Panc1 (cell line): Measurements from ENCODE around the gene MPI. TPM values are rescaled to one million over a fixed set of nuclear protein-coding genes. Genes with fewer than 3 reads are reported as not detected.
"Not testable (repeated sequence)": the region's sequence is repeated elsewhere in the genome, so short reads cannot be mapped to it uniquely, and the experiment has no call there.

Source experiments
- ATAC-seq: fragments of 200-7000 bp; cut with Tn5 transposase; 2 replicates; pipeline ENCODE4 v1.9.1; 2020; ENCODE audit warnings: mild to moderate bottlenecking, moderate library complexity
- BruUV-seq: library from RNA; stranded (reverse); fragments of 400-500 nt; replicated peaks from 2 replicates; lab custom pipeline; 2021; lab: Mats Ljungman, UMichigan
- CTCF ChIA-PET: fragments of 300-600 bp; sonication (Branson Sonifier 250); formaldehyde crosslinking; loops from one replicate; lab custom pipeline; 2022; ENCODE audit warnings: antibody characterized with exemption; lab: Charles Lee
- POLR2A ChIA-PET: fragments of 300-600 bp; sonication (Branson Sonifier 250); formaldehyde crosslinking; loops from one replicate; lab custom pipeline; 2022; ENCODE audit warnings: antibody characterized with exemption; lab: Charles Lee
- DNase-seq: peaks from one replicate; pipeline ENCODE4 v3.0.0-alpha.2; 2010; ENCODE audit warnings: low read depth, low spot score
- H3K27ac ChIP-seq: 2 replicates; pipeline ENCODE4 v1.5.1; 2011; ENCODE audit warnings: mild to moderate bottlenecking, low read length, inconsistent platforms
- H3K27me3 ChIP-seq: fragments of 200-500 bp; sonication (Bioruptor generic); 2 replicates; pipeline ENCODE4 v1.6.0; 2014; ENCODE audit warnings: low read length, inconsistent platforms; ENCODE audit not compliant: control insufficient read depth, insufficient read depth
- H3K36me3 ChIP-seq: fragments of 200-500 bp; sonication (Bioruptor generic); 2 replicates; pipeline ENCODE4 v1.5.1; 2014; ENCODE audit warnings: inconsistent platforms, mild to moderate bottlenecking, low read length, moderate library complexity; ENCODE audit not compliant: control insufficient read depth, insufficient read depth
- H3K4me1 ChIP-seq: 2 replicates; pipeline ENCODE4 v1.5.1; 2011; ENCODE audit warnings: inconsistent platforms, mild to moderate bottlenecking, low read length, moderate library complexity; ENCODE audit not compliant: control insufficient read depth, insufficient read depth
- H3K4me3 ChIP-seq, 2 experiments: 2 replicates each; pipeline ENCODE4 v1.5.1; 2011 to 2012; ENCODE audit warnings: low read depth in 2 of 2, low read length in 2 of 2, mild to moderate bottlenecking in 2 of 2, inconsistent platforms in 1 of 2, moderate library complexity in 1 of 2
- H3K9me3 ChIP-seq: fragments of 200-500 bp; sonication (Bioruptor generic); 2 replicates; pipeline ENCODE4 v1.5.1; 2014; ENCODE audit warnings: low read depth, mild to moderate bottlenecking, inconsistent platforms, low read length, moderate library complexity; ENCODE audit not compliant: control insufficient read depth, insufficient read depth
- CTCF ChIP-seq: fragments of 450-650 bp; IDR thresholded peaks from 2 replicates; pipeline ENCODE4 v1.5.1; 2017; ENCODE audit warnings: mild to moderate bottlenecking
- POLR2AphosphoS5 ChIP-seq: IDR thresholded peaks from 2 replicates; pipeline ENCODE4 v1.6.1; 2012; ENCODE audit warnings: mild to moderate bottlenecking, low read depth, low read length, moderate library complexity
- SIN3A ChIP-seq: IDR thresholded peaks from 2 replicates; pipeline ENCODE4 v1.6.1; 2012; ENCODE audit warnings: low read depth, mild to moderate bottlenecking, low read length, moderate library complexity, borderline replicate concordance; ENCODE audit not compliant: insufficient read depth
- TCF7L2 ChIP-seq: IDR thresholded peaks from 2 replicates; pipeline ENCODE4 v1.6.1; 2011; ENCODE audit warnings: mild to moderate bottlenecking, low read depth, low read length, inconsistent platforms
- in situ Hi-C: cut with HindIII; loops from 2 replicates; pipeline ENCODE4 v1.10.0; 2016; ENCODE audit warnings: low sequenced_read_pairs, low pct_unique_long_range_greater_than_20kb
- intact Hi-C: fragments of 100-400 bp; cut with micrococcal nuclease; formaldehyde crosslinking; loops from one replicate; pipeline ENCODE4 v1.10.0; 2022; ENCODE audit not compliant: unreplicated experiment
- total RNA-seq: library from RNA; stranded (reverse); gene quantifications from one replicate; pipeline ENCODE4 v1.2.1, GENCODE V29; 2021; ENCODE audit not compliant: unreplicated experiment
- TF ChIP-seq, protein P1 (sequence below), 2 experiments: IDR thresholded peaks; 2 replicates each; pipeline ENCODE4 v1.6.1; 2011 to 2012; ENCODE audit warnings: low read depth in 2 of 2, control low read depth in 1 of 2, low read length in 1 of 2, mild to moderate bottlenecking in 1 of 2, moderate library complexity in 1 of 2; ENCODE audit not compliant: insufficient read depth in 1 of 2

Gene MPI
- total RNA-seq, 1 experiment from 2014 or later, result 45.8 TPM

GRCh38 chr15:74928771-74929198, 38.9 kb downstream of the MPI start:
- DNase-seq (no peak), ATAC-seq (no peak)
- in situ Hi-C loops, result no loop called here
- ChIA-PET POLR2A (no interaction called here), CTCF (no interaction called here)
- Histone ChIP-seq H3K4me3 (no peak overlapping the region), H3K36me3 (peaks cover 26% of the 10 kb centered on the region), H3K27me3 (no peaks in the 10 kb centered on the region), H3K4me1 (no peaks in the 10 kb centered on the region), H3K9me3 (no peaks in the 10 kb centered on the region), H3K27ac (no peak overlapping the region)
- intact Hi-C loops, result no loop called here
- BruUV-seq, result TSS peak; percentile 48
- TF ChIP-seq TCF7L2 (no peak), SIN3A (no peak), POLR2AphosphoS5 (no peak), CTCF (no peak)
- TF ChIP-seq, protein P1, sequence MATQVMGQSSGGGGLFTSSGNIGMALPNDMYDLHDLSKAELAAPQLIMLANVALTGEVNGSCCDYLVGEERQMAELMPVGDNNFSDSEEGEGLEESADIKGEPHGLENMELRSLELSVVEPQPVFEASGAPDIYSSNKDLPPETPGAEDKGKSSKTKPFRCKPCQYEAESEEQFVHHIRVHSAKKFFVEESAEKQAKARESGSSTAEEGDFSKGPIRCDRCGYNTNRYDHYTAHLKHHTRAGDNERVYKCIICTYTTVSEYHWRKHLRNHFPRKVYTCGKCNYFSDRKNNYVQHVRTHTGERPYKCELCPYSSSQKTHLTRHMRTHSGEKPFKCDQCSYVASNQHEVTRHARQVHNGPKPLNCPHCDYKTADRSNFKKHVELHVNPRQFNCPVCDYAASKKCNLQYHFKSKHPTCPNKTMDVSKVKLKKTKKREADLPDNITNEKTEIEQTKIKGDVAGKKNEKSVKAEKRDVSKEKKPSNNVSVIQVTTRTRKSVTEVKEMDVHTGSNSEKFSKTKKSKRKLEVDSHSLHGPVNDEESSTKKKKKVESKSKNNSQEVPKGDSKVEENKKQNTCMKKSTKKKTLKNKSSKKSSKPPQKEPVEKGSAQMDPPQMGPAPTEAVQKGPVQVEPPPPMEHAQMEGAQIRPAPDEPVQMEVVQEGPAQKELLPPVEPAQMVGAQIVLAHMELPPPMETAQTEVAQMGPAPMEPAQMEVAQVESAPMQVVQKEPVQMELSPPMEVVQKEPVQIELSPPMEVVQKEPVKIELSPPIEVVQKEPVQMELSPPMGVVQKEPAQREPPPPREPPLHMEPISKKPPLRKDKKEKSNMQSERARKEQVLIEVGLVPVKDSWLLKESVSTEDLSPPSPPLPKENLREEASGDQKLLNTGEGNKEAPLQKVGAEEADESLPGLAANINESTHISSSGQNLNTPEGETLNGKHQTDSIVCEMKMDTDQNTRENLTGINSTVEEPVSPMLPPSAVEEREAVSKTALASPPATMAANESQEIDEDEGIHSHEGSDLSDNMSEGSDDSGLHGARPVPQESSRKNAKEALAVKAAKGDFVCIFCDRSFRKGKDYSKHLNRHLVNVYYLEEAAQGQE (IDR thresholded peaks at IDR 0.05; ENCODE audit: insufficient read depth in 1 of 2, low read depth in 2 of 2, low read length in 1 of 2), result no peak

GRCh38 chr15:74933573-74933972, 43.7 kb downstream of the MPI start:
- no TSS peak for BruUV-seq
- Histone ChIP-seq H3K4me3 (no peak overlapping the region), H3K27me3 (no peaks in the 10 kb centered on the region), H3K9me3 (no peaks in the 10 kb centered on the region), H3K27ac (no peak overlapping the region), H3K4me1 (peaks cover 8% of the 10 kb centered on the region; the same call in 1 of the 2 replicates), H3K36me3 (peaks cover 11% of the 10 kb centered on the region)
- in situ Hi-C loops, result no loop called here
- TF ChIP-seq CTCF, result no peak
- TF ChIP-seq POLR2AphosphoS5, result no peak
- TF ChIP-seq, protein P1 (IDR thresholded peaks at IDR 0.05; ENCODE audit: insufficient read depth in 1 of 2, low read depth in 2 of 2, low read length in 1 of 2), result no peak
- TF ChIP-seq TCF7L2, result no peak
- TF ChIP-seq SIN3A, result no peak
- intact Hi-C loops, result no loop called here
- ChIA-PET CTCF (interaction anchor here (0.6 to 0.7 kb wide), 2 partner anchors 17 to 222 kb away, joined by 4 to 5 read pairs; no protein-coding TSS in a partner anchor), POLR2A (no interaction called here)
- no peak for ATAC-seq
- no peak for DNase-seq

DNA sequence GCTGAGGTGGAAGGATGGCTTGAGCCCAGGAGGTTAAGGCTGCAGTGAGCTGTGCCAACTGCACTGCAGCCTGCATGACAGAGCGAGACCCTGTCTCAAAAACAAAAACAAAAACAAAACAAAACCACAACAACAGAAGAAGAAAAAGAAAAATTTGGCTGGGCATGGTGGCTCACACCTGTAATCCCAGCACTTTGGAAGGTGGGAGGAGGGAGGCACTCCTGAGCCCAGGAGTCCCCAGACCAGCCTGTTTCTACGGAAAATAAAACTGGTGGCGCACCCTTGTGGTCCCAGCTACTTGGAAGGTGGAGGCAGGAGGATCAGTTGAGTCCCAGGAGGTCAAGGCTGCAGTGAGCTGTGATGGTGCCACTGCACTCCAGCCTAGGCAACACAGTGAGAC, 45.4 kb downstream of the MPI start:
- CTCF ChIA-PET, BruUV-seq, DNase-seq, H3K36me3 ChIP-seq, H3K4me3 ChIP-seq, H3K4me1 ChIP-seq, in situ Hi-C loops, H3K9me3 ChIP-seq, H3K27ac ChIP-seq, H3K27me3 ChIP-seq, POLR2A ChIA-PET, intact Hi-C loops, ATAC-seq: not testable (repeated sequence)
